Neural cell (in vitro differentiated cells): ENCODE measurements around the gene GIPC3.

Experiments
- CTCF ChIP-seq: fragments of 450-650 bp; IDR thresholded peaks from 2 replicates; pipeline ENCODE4 v1.5.1; 2014; ENCODE audit warnings: antibody characterized with exemption, mild to moderate bottlenecking, moderate library complexity; ENCODE audit not compliant: poor library complexity, severe bottlenecking
- EP300 ChIP-seq: fragments of 450-650 bp; conservative IDR thresholded peaks from 2 replicates; pipeline ENCODE4 v1.6.1; 2014; ENCODE audit warnings: antibody characterized with exemption, mild to moderate bottlenecking, moderate library complexity; ENCODE audit not compliant: poor library complexity, severe bottlenecking
- EZH2 ChIP-seq: fragments of 200-600, 300-800 bp; shearing (Covaris generic), sonication (generic); IDR thresholded peaks from 2 replicates; pipeline ENCODE4 v1.6.1; 2014; ENCODE audit warnings: antibody characterized with exemption, low read length, borderline replicate concordance, mild to moderate bottlenecking; ENCODE audit not compliant: insufficient read depth, poor library complexity, severe bottlenecking
- MXI1 ChIP-seq: fragments of 450-650 bp; conservative IDR thresholded peaks from 2 replicates; pipeline ENCODE4 v1.6.1; 2014; ENCODE audit warnings: antibody characterized with exemption, mild to moderate bottlenecking; ENCODE audit not compliant: poor library complexity, severe bottlenecking
- POLR2AphosphoS5 ChIP-seq: IDR thresholded peaks from 2 replicates; pipeline ENCODE4 v1.6.1; 2012
- RAD21 ChIP-seq: fragments of 450-650 bp; conservative IDR thresholded peaks from 2 replicates; pipeline ENCODE4 v1.6.1; 2014; ENCODE audit warnings: antibody characterized with exemption, mild to moderate bottlenecking, moderate library complexity
- REST ChIP-seq: IDR thresholded peaks from 2 replicates; pipeline ENCODE4 v1.6.1; 2012; ENCODE audit warnings: borderline replicate concordance
- TAF1 ChIP-seq: IDR thresholded peaks from 2 replicates; pipeline ENCODE4 v1.6.1; 2012; ENCODE audit warnings: low read depth

- TF ChIP-seq CTCF (no peak), RAD21 (no peak), EZH2 (no peak), EP300 (no peak), REST (no peak), POLR2AphosphoS5 (no peak), TAF1 (no peak), MXI1 (no peak)
Observed at GRCh38 chr19:3631053-3631861, 46.0 kb downstream of the GIPC3 start.
